Thyroid gland (tissue), 4 donors: Measurements from ENCODE around the gene OCA2.

Experiments used
- POLR2A ChIP-seq, 2 donors: fragments of 450-650 bp; IDR thresholded peaks; one replicate each; pipeline ENCODE4 v1.6.1; 2017; ENCODE audit warnings: antibody characterized with exemption in 2 of 2, mild to moderate bottlenecking in 2 of 2, moderate library complexity in 1 of 2
- TF ChIP-seq, protein P1 (sequence below), 6 experiments: fragments of 200-600 bp in 3 of 6; fragments of 450-650 bp in 3 of 6; sonication (generic) in 3 of 6; IDR thresholded peaks; one replicate each; pipeline ENCODE4 v1.5.1; 2016 to 2019; ENCODE audit warnings: antibody characterized with exemption in 6 of 6, mild to moderate bottlenecking in 2 of 6, inconsistent platforms in 1 of 6, moderate library complexity in 1 of 6

DNA sequence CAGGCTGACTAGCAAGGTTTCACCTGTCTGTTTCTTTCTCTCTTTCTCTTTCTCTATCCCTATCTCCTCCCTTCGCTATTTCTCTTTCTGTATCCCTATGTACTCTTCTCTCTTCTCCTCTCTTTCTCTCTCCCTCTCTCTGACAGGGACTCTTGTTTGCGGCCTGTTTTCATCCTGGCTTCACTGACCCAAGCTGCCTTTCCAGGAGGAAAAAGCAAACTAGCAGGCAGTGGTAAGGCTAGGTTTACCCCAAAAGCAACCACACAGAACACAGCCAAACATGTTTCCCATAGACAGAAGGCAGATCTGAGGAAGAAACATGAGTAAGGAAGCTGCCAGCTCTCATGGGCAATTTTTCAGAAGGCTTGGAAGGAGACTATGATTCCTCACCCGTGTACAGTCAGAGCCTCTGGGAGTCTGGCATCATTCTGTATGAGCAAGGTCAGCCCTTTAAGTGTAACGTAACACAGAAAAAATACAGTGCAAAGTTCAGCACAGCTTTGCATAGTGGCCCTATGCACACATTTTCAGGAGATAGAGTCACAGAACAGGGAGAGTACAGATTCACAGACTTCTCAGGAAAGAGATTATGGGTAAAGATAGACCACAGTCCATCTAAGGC lies 61.0 kb downstream of the OCA2 start:
- no peak for TF ChIP-seq POLR2A (IDR thresholded peaks at IDR 0.05)
- TF ChIP-seq, protein P1, sequence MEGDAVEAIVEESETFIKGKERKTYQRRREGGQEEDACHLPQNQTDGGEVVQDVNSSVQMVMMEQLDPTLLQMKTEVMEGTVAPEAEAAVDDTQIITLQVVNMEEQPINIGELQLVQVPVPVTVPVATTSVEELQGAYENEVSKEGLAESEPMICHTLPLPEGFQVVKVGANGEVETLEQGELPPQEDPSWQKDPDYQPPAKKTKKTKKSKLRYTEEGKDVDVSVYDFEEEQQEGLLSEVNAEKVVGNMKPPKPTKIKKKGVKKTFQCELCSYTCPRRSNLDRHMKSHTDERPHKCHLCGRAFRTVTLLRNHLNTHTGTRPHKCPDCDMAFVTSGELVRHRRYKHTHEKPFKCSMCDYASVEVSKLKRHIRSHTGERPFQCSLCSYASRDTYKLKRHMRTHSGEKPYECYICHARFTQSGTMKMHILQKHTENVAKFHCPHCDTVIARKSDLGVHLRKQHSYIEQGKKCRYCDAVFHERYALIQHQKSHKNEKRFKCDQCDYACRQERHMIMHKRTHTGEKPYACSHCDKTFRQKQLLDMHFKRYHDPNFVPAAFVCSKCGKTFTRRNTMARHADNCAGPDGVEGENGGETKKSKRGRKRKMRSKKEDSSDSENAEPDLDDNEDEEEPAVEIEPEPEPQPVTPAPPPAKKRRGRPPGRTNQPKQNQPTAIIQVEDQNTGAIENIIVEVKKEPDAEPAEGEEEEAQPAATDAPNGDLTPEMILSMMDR (IDR thresholded peaks at IDR 0.05): no peak
